Osteoblast (primary cell): ENCODE data around the gene FBXL15. TPM values are rescaled to one million over a fixed set of nuclear protein-coding genes. Genes with fewer than 3 reads are reported as not detected.

ENCODE experiments used
- DNase-seq: peaks from one replicate; pipeline ENCODE4 v3.0.0; 2011; ENCODE audit warnings: low spot score, mixed read lengths; ENCODE audit not compliant: insufficient read length; ENCODE audit errors: missing footprints
- H2AFZ ChIP-seq: 2 replicates; pipeline ENCODE4 v1.6.0; 2011; ENCODE audit warnings: mild to moderate bottlenecking, low read length
- H3K27ac ChIP-seq: 2 replicates; pipeline ENCODE4 v1.5.1; 2011; ENCODE audit warnings: mild to moderate bottlenecking, low read depth, low read length, moderate library complexity
- H3K27me3 ChIP-seq: 2 replicates; pipeline ENCODE4 v1.6.0; 2012; ENCODE audit warnings: mild to moderate bottlenecking, control low read depth, inconsistent platforms, low read length, moderate library complexity; ENCODE audit not compliant: insufficient read depth
- H3K36me3 ChIP-seq: 2 replicates; pipeline ENCODE4 v1.5.1; 2011; ENCODE audit warnings: mild to moderate bottlenecking, low read length, control low read depth, moderate library complexity; ENCODE audit not compliant: insufficient read depth
- H3K4me1 ChIP-seq: 2 replicates; pipeline ENCODE4 v1.5.1; 2011; ENCODE audit warnings: mild to moderate bottlenecking, low read length, control low read depth, moderate library complexity; ENCODE audit not compliant: insufficient read depth
- H3K4me2 ChIP-seq: 2 replicates; pipeline ENCODE4 v1.6.0; 2011; ENCODE audit warnings: mild to moderate bottlenecking, low read length; ENCODE audit not compliant: insufficient read depth
- H3K4me3 ChIP-seq: fragments of 200-600 bp; sonication (generic); 3 replicates; pipeline ENCODE4 v1.5.1; 2012; ENCODE audit warnings: mild to moderate bottlenecking, low read length, inconsistent platforms; ENCODE audit not compliant: insufficient read depth
- H3K79me2 ChIP-seq: 2 replicates; pipeline ENCODE4 v1.6.0; 2012; ENCODE audit warnings: mild to moderate bottlenecking, low read length, control low read depth, inconsistent platforms; ENCODE audit not compliant: insufficient read depth
- H3K9me3 ChIP-seq: 2 replicates; pipeline ENCODE4 v1.5.1; 2011; ENCODE audit warnings: low read depth, low read length, control low read depth
- H4K20me1 ChIP-seq: 2 replicates; pipeline ENCODE4 v1.6.0; 2012; ENCODE audit warnings: mild to moderate bottlenecking, low read length, control low read depth; ENCODE audit not compliant: insufficient read depth
- CTCF ChIP-seq: IDR thresholded peaks from 2 replicates; pipeline ENCODE4 v1.5.1; 2011; ENCODE audit warnings: mild to moderate bottlenecking, low read depth, low read length, moderate library complexity; ENCODE audit errors: extremely low read depth
- total RNA-seq: library from RNA; depleted of rRNA; stranded (reverse); fragments of >200 nt; gene quantifications from 2 replicates; pipeline ENCODE4 v1.2.3, GENCODE V29; 2012

Gene FBXL15
- total RNA-seq, 1 donor: 9.4 TPM

DNA sequence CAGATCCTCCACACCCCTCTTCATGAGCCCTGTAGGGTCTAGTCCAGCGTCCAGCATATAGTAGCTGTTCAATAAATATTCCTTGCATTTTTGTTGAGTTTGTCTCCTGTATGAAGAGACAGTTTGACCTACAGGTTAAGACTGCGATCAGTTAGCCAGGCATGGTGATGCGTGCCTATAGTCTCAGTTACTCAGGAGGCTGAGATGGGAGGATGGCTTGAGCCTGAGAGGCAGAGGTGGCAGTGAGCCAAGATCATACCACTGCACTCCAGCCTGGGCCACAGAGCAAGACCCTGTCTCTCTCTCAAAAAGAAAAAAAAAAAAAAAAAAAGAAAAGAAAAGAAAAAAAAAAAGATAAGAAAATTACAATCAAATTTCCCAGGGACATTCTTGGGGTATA lies 16.9 kb downstream of the FBXL15 start:
- Histone ChIP-seq H3K79me2 (no peaks in the 10 kb centered on the region), H3K9me3 (no peaks in the 10 kb centered on the region), H2AFZ (no peak overlapping the region), H3K27me3 (no peaks in the 10 kb centered on the region), H3K4me3 (no peak overlapping the region), H3K4me2 (peak overlapping the region; percentile 18), H3K4me1 (peaks cover 26% of the 10 kb centered on the region), H3K27ac (no peak overlapping the region), H3K36me3 (no peaks in the 10 kb centered on the region), H4K20me1 (no peaks in the 10 kb centered on the region)
- no peak for TF ChIP-seq CTCF
- DNase-seq: no peak

GRCh38 chr10:102438374-102438773 lies 17.7 kb downstream of the FBXL15 start:
- no peak for TF ChIP-seq CTCF
- no peak overlapping the region for H3K27ac ChIP-seq
- peaks cover 26% of the 10 kb centered on the region for H3K4me1 ChIP-seq
- H3K27me3 ChIP-seq: no peaks in the 10 kb centered on the region
- peak; percentile 69 for DNase-seq
- no peaks in the 10 kb centered on the region for H3K79me2 ChIP-seq
- H2AFZ ChIP-seq: no peak overlapping the region
- H3K9me3 ChIP-seq: no peaks in the 10 kb centered on the region
- H3K36me3 ChIP-seq: no peaks in the 10 kb centered on the region
- no peak overlapping the region for H3K4me3 ChIP-seq
- H4K20me1 ChIP-seq: no peaks in the 10 kb centered on the region
- no peak overlapping the region for H3K4me2 ChIP-seq

DNA sequence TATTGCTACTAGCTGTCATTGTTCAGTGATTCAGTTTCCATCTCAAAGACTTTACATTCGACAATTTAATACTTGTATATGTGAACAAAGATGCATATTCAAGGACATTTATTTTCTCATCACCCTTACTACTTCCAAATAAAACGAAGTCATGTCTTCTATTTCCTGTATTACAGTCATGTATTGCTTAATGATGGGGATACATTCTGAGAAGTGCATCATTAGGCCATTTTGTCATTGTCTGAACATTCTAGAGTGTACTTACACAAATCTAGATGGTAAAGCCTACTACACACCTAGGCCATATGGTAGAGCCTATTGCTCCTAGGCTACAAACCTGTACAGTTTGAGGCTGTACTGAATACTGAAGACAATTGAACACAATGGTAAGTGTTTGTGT lies 24.2 kb downstream of the FBXL15 start:
- no peaks in the 10 kb centered on the region for H3K9me3 ChIP-seq
- no peak for TF ChIP-seq CTCF
- H3K4me2 ChIP-seq: no peak overlapping the region
- no peak overlapping the region for H3K4me3 ChIP-seq
- no peaks in the 10 kb centered on the region for H4K20me1 ChIP-seq
- H3K36me3 ChIP-seq: no peaks in the 10 kb centered on the region
- H3K79me2 ChIP-seq: no peaks in the 10 kb centered on the region
- H2AFZ ChIP-seq: no peak overlapping the region
- H3K27me3 ChIP-seq: no peaks in the 10 kb centered on the region
- no peaks in the 10 kb centered on the region for H3K4me1 ChIP-seq
- DNase-seq: no peak
- H3K27ac ChIP-seq: no peak overlapping the region

GRCh38 chr10:102449321-102450123 lies 28.9 kb downstream of the FBXL15 start:
- DNase-seq: no peak

More at GRCh38 chr10:102449321-102450123, 28.9 kb downstream of the FBXL15 start:
- no peaks in the 10 kb centered on the region for H3K9me3 ChIP-seq
- H3K4me1 ChIP-seq: peaks cover 23% of the 10 kb centered on the region
- H3K79me2 ChIP-seq: no peaks in the 10 kb centered on the region
- no peaks in the 10 kb centered on the region for H4K20me1 ChIP-seq
- peak overlapping the region; percentile 86 for H3K4me3 ChIP-seq
- peak overlapping the region; percentile 95 for H2AFZ ChIP-seq
- TF ChIP-seq CTCF: no peak
- no peaks in the 10 kb centered on the region for H3K36me3 ChIP-seq
- no peaks in the 10 kb centered on the region for H3K27me3 ChIP-seq
- H3K4me2 ChIP-seq: peak overlapping the region; percentile 95
- H3K27ac ChIP-seq: no peak overlapping the region
